ENCODE results near the gene TEX19.
"Not testable (repeated sequence)": the region's sequence is repeated elsewhere in the genome, so short reads cannot be mapped to it uniquely, and the experiment has no call there.

TEX19 gene

GRCh38 chr17:82374626-82375331, 15.7 kb downstream of the TEX19 start:
- DNase-seq (ENCODE audit: low spot score) = no peak
- no peak for FAIRE-seq

- DNase-seq (ENCODE audit: low spot score) (no peak), FAIRE-seq (peak; percentile 70)
Measured at GRCh38 chr17:82375359-82376041, 16.5 kb downstream of the TEX19 start.

- DNase-seq (ENCODE audit: low spot score) (no peak), FAIRE-seq (no peak)
Measured at GRCh38 chr17:82376042-82376730, 17.1 kb downstream of the TEX19 start.

GRCh38 chr17:82377294-82377693, 18.2 kb downstream of the TEX19 start:
- DNase-seq (ENCODE audit: low spot score); FAIRE-seq: not testable (repeated sequence)

GRCh38 chr17:82377924-82378740, 19.1 kb downstream of the TEX19 start:
- FAIRE-seq (peak; percentile 65), DNase-seq (ENCODE audit: low spot score) (no peak)

- FAIRE-seq = no peak
- no peak for DNase-seq (ENCODE audit: low spot score)
Measured at GRCh38 chr17:82378741-82379021, 19.6 kb downstream of the TEX19 start.

- DNase-seq (ENCODE audit: low spot score) (no peak), FAIRE-seq (peak; percentile 100)
Measured at GRCh38 chr17:82380860-82381702, 22.0 kb downstream of the TEX19 start.

- not testable (repeated sequence) for FAIRE-seq; DNase-seq (ENCODE audit: low spot score)
Measured at GRCh38 chr17:82381703-82382009, 22.6 kb downstream of the TEX19 start.

GRCh38 chr17:82382220-82382932, 23.3 kb downstream of the TEX19 start:
- not testable (repeated sequence) for DNase-seq (ENCODE audit: low spot score); FAIRE-seq

GRCh38 chr17:82382933-82383255, 23.8 kb downstream of the TEX19 start:
- FAIRE-seq (no peak), DNase-seq (ENCODE audit: low spot score) (no peak)

- FAIRE-seq = no peak
- no peak for DNase-seq (ENCODE audit: low spot score)
Measured at GRCh38 chr17:82383411-82383810, 24.4 kb downstream of the TEX19 start.

- FAIRE-seq = no peak
- no peak for DNase-seq (ENCODE audit: low spot score)
Measured at GRCh38 chr17:82384051-82384729, 25.1 kb downstream of the TEX19 start.

GRCh38 chr17:82384730-82385481, 25.9 kb downstream of the TEX19 start:
- DNase-seq (ENCODE audit: low spot score) (peak; percentile 72), FAIRE-seq (peak; percentile 85)

GRCh38 chr17:82385559-82386254, 26.7 kb downstream of the TEX19 start:
- DNase-seq (ENCODE audit: low spot score) (no peak), FAIRE-seq (no peak)

- DNase-seq (ENCODE audit: low spot score) (no peak), FAIRE-seq (no peak)
Measured at GRCh38 chr17:82386255-82386831, 27.3 kb downstream of the TEX19 start.

- FAIRE-seq (no peak), DNase-seq (ENCODE audit: low spot score) (no peak)
Measured at GRCh38 chr17:82386881-82387704, 28.0 kb downstream of the TEX19 start.

GRCh38 chr17:82387705-82388106, 28.7 kb downstream of the TEX19 start:
- DNase-seq (ENCODE audit: low spot score) (no peak), FAIRE-seq (no peak)
